Stimulated activated CD4-positive, alpha-beta T cell treated with anti-CD3 and anti-CD28 coated beads, Interleukin-1b, Interleukin-23, amount 100 ng/mL, for 48 hours (primary cell): ENCODE data around the gene ATP13A3.

Source experiments
- DNase-seq: peaks from one replicate; pipeline ENCODE4 v3.0.0-alpha.2; 2020

The ATP13A3 gene

DNA sequence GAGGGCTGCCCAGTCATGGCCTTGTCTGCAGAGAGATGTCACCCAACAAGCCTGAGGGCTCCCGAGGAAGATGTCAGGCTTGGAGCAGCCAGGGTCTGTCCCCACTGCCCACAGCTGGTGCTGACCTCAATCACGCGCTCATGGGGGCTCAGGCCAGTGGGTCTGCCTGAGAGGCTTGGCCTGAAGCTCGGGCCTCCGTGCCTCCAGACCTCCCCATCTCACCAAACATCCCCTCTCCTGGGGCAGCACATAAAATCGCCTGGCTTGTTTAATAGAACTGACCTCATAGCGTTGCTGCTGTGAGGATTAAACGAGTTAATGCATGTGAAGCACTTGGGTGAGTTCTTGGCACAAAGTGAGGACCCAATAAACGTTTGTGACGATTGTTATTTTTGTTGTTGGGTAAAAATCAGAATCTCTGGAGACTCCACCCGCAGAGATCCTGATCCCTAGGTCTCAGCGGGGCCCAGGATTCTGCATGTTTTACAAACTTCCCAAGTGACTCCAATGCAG, 120.8 kb downstream of the ATP13A3 start:
- no peak for DNase-seq

DNA sequence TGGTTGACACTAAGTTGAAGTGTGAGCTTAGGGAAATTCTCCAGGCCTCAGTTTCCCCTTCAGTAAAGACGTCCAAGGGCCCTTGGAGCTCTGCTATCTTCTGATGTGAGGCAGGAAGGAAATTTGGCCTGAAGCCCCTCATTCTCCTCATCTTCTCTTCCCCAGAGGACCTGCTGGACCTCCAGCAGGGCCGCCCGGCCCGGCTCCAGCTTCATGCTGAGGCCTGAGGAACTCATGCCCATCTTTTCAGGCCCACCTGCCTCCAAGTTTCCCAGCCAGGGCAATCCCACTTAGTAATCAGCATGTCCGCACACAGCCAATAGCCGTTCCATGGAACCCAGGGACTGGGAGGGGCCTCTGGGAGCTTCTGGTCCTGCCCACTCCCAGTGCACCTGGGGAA, 121.3 kb downstream of the ATP13A3 start:
- no peak for DNase-seq

DNA sequence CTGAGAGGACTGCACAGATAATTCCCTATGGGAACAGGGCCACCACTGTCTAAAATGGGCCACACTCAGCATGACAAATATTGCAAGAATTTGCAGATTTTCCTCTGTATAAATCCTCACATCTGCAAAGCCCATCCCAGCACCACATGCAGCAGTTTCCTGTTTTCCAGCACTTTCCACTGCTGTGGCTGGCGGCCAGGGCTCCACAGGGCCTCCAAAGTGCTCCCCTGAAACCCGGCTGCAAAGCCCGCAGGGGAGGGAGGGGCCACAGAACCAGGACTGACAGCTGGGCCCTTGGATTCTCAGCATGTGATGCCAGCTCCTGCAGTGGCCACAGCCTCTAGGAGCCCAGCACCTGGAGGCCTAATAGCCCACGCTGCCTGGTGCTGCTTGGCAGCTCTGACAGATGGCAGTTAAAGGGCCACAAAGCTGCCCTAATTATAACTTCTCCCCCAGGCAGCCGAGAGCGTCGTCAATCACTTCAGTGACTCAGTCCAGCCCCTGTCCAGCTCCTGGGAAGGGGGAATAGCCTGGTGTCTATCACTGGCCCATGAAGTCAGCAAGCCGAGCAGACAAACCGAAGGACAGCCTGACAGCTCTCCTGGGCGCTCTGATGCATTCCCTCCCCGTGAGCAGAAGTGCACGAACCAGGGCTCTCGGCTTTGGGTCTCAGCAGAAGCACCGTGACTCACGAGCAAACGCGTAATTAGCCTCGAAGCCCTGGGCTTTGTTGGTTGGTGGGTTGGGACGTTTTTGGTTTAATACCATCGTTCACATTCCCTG, 122.0 kb downstream of the ATP13A3 start:
- no peak for DNase-seq

DNA sequence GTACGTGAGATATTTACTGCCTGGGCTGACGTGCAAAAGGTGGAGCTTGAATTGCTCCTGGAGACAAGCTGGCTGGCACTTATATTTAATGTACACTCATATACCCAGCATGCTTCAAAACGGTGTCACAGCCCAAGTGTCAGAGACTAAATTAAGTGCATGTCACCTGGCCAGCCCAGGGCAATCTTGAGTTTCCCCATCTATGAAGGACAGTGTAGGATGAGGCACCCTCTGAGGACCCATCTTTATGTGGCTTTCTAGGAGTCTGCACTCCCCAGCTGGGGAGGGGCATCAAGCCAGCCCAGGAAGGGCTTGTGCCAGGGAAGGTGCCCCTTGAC, 122.5 kb downstream of the ATP13A3 start:
- DNase-seq = no peak

DNA sequence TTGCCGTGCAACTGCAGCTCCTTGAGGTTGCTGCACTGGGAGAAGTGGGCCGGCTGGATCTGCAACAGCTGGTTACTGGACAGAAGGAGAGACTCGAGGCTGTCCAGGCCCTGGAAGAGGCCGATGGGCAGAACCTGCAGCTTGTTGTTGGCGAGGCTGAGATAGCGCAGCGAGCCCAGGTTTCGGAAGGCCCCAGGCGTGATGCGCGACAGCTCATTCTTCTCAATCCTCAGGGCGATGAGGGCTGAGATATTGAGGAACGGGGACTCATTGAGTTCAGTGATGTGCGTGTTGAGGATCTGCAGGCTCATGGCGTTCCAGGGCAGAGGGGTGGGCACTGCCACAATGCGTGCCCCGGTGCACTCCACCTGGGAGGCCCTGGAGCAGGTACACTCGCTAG, 126.2 kb downstream of the ATP13A3 start:
- no peak for DNase-seq

DNA sequence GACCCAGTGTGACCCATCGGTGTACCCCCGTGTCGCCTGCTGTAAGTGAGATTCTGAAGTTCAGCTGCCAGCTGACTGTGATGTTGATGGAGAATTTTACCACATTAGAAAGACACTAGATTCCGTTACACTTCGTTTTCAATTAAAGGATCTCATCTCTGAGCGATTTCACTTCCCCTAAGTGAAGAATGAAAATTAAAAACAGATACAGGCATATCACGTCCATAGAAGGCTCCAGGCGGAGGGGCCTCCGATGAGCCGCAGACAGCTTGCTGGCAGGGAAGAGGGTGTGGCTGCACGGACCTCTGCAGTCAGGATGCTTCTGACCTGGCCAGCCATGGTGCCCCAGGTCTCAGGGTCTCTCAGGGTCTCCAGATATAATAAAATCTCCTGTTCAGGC, 129.1 kb downstream of the ATP13A3 start:
- no peak for DNase-seq

DNA sequence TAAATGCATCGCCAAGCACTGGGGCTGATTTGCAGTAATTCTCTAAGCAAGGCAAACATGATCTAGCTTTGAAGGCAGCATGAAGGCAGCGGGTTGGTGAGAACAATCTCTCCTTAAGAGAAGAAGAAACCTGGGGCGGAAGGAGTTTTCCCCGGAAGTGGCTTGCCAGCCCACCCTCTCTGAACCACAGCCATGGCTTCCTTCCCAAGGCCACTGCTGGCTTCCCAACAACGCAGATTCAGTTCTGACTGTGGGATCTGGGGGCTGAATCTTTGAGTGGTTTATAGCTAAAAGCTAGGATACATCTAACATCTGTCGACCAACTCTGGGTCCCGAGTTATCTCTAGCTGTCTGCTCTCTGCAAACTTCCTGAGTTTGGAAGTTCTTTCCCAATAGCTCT, 131.4 kb downstream of the ATP13A3 start:
- no peak for DNase-seq

DNA sequence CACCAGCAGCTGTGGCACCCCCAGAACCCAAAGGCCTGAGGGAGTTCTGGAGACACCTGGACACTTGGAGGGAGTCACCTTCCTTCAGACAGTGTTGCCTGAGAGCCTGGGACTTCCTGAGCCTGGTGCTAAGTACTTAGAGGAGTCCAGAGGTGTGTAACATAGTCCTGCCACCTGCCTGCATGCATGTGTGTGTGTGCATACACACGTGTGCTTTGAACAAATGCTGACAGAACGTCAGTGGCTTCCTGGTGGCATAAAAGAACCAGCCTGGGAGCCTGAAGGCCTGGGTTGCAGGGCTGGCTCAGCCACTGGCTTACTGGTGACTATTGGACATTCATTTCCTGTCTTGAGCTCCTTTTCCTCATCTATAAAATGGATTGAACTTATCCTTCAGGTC, 132.5 kb downstream of the ATP13A3 start:
- no peak for DNase-seq
